Right ventricle myocardium superior (tissue), 1 donor: Measurements from ENCODE around the gene TENT4B. TPM values are rescaled to one million over a fixed set of nuclear protein-coding genes. Genes with fewer than 3 reads are reported as not detected.
"Not testable (repeated sequence)": the region's sequence is repeated elsewhere in the genome, so short reads cannot be mapped to it uniquely, and the experiment has no call there.

Experiments
- ATAC-seq: fragments of 200-7000 bp; cut with Tn5 transposase; one replicate; pipeline ENCODE4 v1.9.1; 2020; ENCODE audit warnings: mild to moderate bottlenecking; ENCODE audit not compliant: poor library complexity
- DNase-seq: peaks from one replicate; pipeline ENCODE4 v3.0.0-alpha.2; 2020
- intact Hi-C: fragments of 100-400 bp; cut with DNase I; formaldehyde crosslinking; loops from one replicate; pipeline ENCODE4 v1.11.2; 2022
- long read RNA-seq: library from polyadenylated mRNA; unstranded; transcript quantifications from one replicate; pipeline ENCODE4 v2.0.0, GENCODE V29; 2021
- total RNA-seq: library from RNA; stranded (reverse); fragmentation: NEBNext Ultra II Directional; extraction: Animal tissue kit (Norgen Biotek cat#: 25700); gene quantifications from one replicate; pipeline ENCODE4 v1.2.1, GENCODE V29; 2021
- donor health status: DM: no; HTN: yes; CAD: no; lungs with severe emphysema.

TENT4B gene
- total RNA-seq, result 7.7 TPM
- long read RNA-seq, partial matches to known transcripts, result 4 of 5 reads
- long read RNA-seq, other reads (novel, unspliced or antisense), result 1 of 5 reads

GRCh38 chr16:50152807-50153595 lies at the start of gene TENT4B:
TSS of gene TENT4B (plus strand) at chr16:50153306. CDS start at chr16:50153622, 316 bp downstream.
- DNase-seq, result peak; percentile 92
- peak; percentile 96 for ATAC-seq
- intact Hi-C loops, result loop anchor here (2.0 to 5.0 kb wide), 2 partner anchors 58 to 86 kb away; partner anchors contain the start of gene HEATR3

GRCh38 chr16:50103764-50104163 lies 49.3 kb upstream of the TENT4B start:
- intact Hi-C loops, result no loop called here
- ATAC-seq (no peak), DNase-seq (no peak)

- ATAC-seq (no peak), DNase-seq (no peak)
- intact Hi-C loops, result no loop called here
Observed at GRCh38 chr16:50114357-50115129, 38.6 kb upstream of the TENT4B start.

GRCh38 chr16:50120711-50121110 lies 32.4 kb upstream of the TENT4B start:
- intact Hi-C loops, result no loop called here
- DNase-seq (no peak), ATAC-seq (no peak)

- DNase-seq (no peak), ATAC-seq (no peak)
- intact Hi-C loops, result no loop called here
Observed at GRCh38 chr16:50121278-50121677, 31.8 kb upstream of the TENT4B start.

- ATAC-seq, result no peak
- intact Hi-C loops, result no loop called here
- DNase-seq, result no peak
Observed at GRCh38 chr16:50121721-50122445, 31.2 kb upstream of the TENT4B start.

- no peak for DNase-seq
- intact Hi-C loops, result no loop called here
- no peak for ATAC-seq
Observed at GRCh38 chr16:50123417-50123816, 29.7 kb upstream of the TENT4B start.

GRCh38 chr16:50124769-50125168 lies 28.3 kb upstream of the TENT4B start:
- ATAC-seq (no peak), DNase-seq (no peak)
- intact Hi-C loops, result no loop called here

GRCh38 chr16:50126183-50126582 lies 26.9 kb upstream of the TENT4B start:
- DNase-seq, result no peak
- intact Hi-C loops, result no loop called here
- ATAC-seq, result no peak

- ATAC-seq, DNase-seq, intact Hi-C loops: not testable (repeated sequence)
Observed at GRCh38 chr16:50132571-50132970, 20.5 kb upstream of the TENT4B start.

GRCh38 chr16:50133214-50133613 lies 19.9 kb upstream of the TENT4B start:
- intact Hi-C loops, result no loop called here
- ATAC-seq, result no peak
- no peak for DNase-seq

GRCh38 chr16:50136399-50136798 lies 16.7 kb upstream of the TENT4B start:
- DNase-seq, result no peak
- ATAC-seq, result no peak
- intact Hi-C loops, result no loop called here

- ATAC-seq, result no peak
- intact Hi-C loops, result no loop called here
- DNase-seq, result no peak
Observed at GRCh38 chr16:50137268-50137667, 15.8 kb upstream of the TENT4B start.

GRCh38 chr16:50139580-50139979 lies 13.5 kb upstream of the TENT4B start:
- intact Hi-C loops, result no loop called here
- DNase-seq (no peak), ATAC-seq (no peak)

GRCh38 chr16:50144211-50144610 lies 8.9 kb upstream of the TENT4B start:
- ATAC-seq (no peak), DNase-seq (no peak)
- intact Hi-C loops, result no loop called here

GRCh38 chr16:50146479-50147435 lies 6.3 kb upstream of the TENT4B start:
- intact Hi-C loops, result no loop called here
- DNase-seq (no peak), ATAC-seq (no peak)

GRCh38 chr16:50151322-50151721 lies 1.8 kb upstream of the TENT4B start:
- no peak for DNase-seq
- intact Hi-C loops, result loop anchor here (5.0 kb wide), 1 partner anchor 84 kb away; the partner anchor contains the start of gene HEATR3
- ATAC-seq, result no peak

GRCh38 chr16:50151756-50152155 lies 1.4 kb upstream of the TENT4B start:
- intact Hi-C loops, result loop anchor here (2.0 to 5.0 kb wide), 2 partner anchors 59 to 84 kb away; partner anchors contain the start of gene HEATR3
- no peak for DNase-seq
- no peak for ATAC-seq
